ENCODE results near the gene PXK.

DNA sequence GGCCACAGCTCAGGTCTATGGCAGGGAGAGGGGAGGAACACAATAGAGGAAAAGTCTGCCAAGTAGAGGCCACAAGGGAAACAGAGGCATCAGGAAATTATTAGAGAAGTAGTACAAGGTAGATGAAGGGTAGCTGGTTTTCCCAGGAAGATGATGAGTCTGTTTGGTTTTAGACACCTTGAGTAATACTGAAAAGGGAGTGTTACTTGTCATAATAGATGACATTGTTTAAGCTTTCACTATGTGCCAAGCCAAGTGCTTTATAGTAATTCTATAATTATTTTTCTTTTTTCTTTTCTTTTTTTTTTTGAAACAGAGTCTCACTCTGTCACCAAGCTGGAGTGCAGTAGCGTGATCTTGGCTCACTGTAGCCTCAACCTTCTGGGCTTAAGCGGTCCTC lies 13.7 kb downstream of the PXK start:
- TF ChIP-seq, protein P1, sequence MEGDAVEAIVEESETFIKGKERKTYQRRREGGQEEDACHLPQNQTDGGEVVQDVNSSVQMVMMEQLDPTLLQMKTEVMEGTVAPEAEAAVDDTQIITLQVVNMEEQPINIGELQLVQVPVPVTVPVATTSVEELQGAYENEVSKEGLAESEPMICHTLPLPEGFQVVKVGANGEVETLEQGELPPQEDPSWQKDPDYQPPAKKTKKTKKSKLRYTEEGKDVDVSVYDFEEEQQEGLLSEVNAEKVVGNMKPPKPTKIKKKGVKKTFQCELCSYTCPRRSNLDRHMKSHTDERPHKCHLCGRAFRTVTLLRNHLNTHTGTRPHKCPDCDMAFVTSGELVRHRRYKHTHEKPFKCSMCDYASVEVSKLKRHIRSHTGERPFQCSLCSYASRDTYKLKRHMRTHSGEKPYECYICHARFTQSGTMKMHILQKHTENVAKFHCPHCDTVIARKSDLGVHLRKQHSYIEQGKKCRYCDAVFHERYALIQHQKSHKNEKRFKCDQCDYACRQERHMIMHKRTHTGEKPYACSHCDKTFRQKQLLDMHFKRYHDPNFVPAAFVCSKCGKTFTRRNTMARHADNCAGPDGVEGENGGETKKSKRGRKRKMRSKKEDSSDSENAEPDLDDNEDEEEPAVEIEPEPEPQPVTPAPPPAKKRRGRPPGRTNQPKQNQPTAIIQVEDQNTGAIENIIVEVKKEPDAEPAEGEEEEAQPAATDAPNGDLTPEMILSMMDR (IDR thresholded peaks at IDR 0.05), result no peak
- no peak for TF ChIP-seq POLR2AphosphoS5 (IDR thresholded peaks at IDR 0.05)
